Endothelial cell of umbilical vein (primary cell): Measurements from ENCODE around the gene VPS11. TPM values are rescaled to one million over a fixed set of nuclear protein-coding genes. Genes with fewer than 3 reads are reported as not detected.

Experiments
- BruUV-seq: library from RNA; stranded (reverse); fragments of 400-500 nt; replicated peaks from 2 replicates; lab custom pipeline; 2021; lab: Mats Ljungman, UMichigan
- CTCF ChIA-PET: fragments of 300-600, 350-600 bp; sonication (Branson Sonifier 250); formaldehyde crosslinking; loops from one replicate; lab custom pipeline; 2021; ENCODE audit warnings: antibody characterized with exemption, inconsistent platforms; lab: Charles Lee
- POLR2A ChIA-PET: fragments of 300-600, 350-600 bp; sonication (Branson Sonifier 250); formaldehyde crosslinking; loops from one replicate; lab custom pipeline; 2021; ENCODE audit warnings: antibody characterized with exemption, inconsistent platforms; lab: Charles Lee
- DNase-seq: peaks from one replicate; pipeline ENCODE4 v3.0.0-alpha.2; 2011; ENCODE audit warnings: low read depth, low spot score
- FAIRE-seq: peaks from 2 replicates; lab custom pipeline; 2011; peaks lifted over from hg19 to GRCh38; lab: Jason Lieb, UNC
- H2AFZ ChIP-seq: 2 replicates; pipeline ENCODE4 v1.6.0; 2012; ENCODE audit warnings: low read depth, low read length, control low read depth, inconsistent platforms
- H3K27ac ChIP-seq: 2 replicates; pipeline ENCODE4 v1.5.1; 2011; ENCODE audit warnings: low read depth, mild to moderate bottlenecking, control low read depth, low read length, moderate library complexity; ENCODE audit not compliant: insufficient read depth
- H3K27me3 ChIP-seq, 2 experiments: 2 replicates each; pipeline versions ENCODE4 v1.6.0 to v1.6.1; 2011; ENCODE audit warnings: low read length in 2 of 2, mixed read lengths in 1 of 2; ENCODE audit not compliant: control insufficient read depth in 2 of 2, insufficient read depth in 2 of 2
- H3K36me3 ChIP-seq, 2 experiments: 2 replicates in 1 of 2; 3 replicates in 1 of 2; pipeline ENCODE4 v1.5.1; 2011; ENCODE audit warnings: low read length in 2 of 2, mild to moderate bottlenecking in 1 of 2, moderate library complexity in 1 of 2; ENCODE audit not compliant: control insufficient read depth in 2 of 2, insufficient read depth in 2 of 2; ENCODE audit errors: extremely low read depth in 1 of 2
- H3K4me1 ChIP-seq: 3 replicates; pipeline ENCODE4 v1.5.1; 2011; ENCODE audit warnings: mild to moderate bottlenecking, low read length; ENCODE audit not compliant: control insufficient read depth, insufficient read depth; ENCODE audit errors: extremely low read depth
- H3K4me2 ChIP-seq: 2 replicates; pipeline ENCODE4 v1.6.1; 2011; ENCODE audit warnings: low read length, control low read depth, mixed read lengths; ENCODE audit not compliant: insufficient read depth
- H3K4me3 ChIP-seq, 3 experiments: fragments of 200-600 bp in 1 of 3; sonication (generic), shearing (Covaris generic) in 1 of 3; replicated peaks in 1 of 3; 2 replicates each; pipeline ENCODE4 v1.5.1; 2011 to 2016; ENCODE audit warnings: control low read depth in 3 of 3, low read length in 3 of 3, mild to moderate bottlenecking in 2 of 3, inconsistent platforms in 1 of 3, low read depth in 1 of 3, moderate library complexity in 1 of 3; ENCODE audit not compliant: insufficient read depth in 1 of 3
- H3K79me2 ChIP-seq: 2 replicates; pipeline ENCODE4 v1.6.0; 2012; ENCODE audit warnings: low read length, inconsistent platforms; ENCODE audit not compliant: control insufficient read depth, insufficient read depth
- H3K9ac ChIP-seq: replicated peaks from 2 replicates; pipeline ENCODE3; 2011; ENCODE audit warnings: low read length, control low read depth; ENCODE audit not compliant: insufficient read depth; ENCODE audit errors: extremely low read depth
- H3K9me1 ChIP-seq: replicated peaks from 3 replicates; pipeline ENCODE4 v1.6.0; 2011; ENCODE audit warnings: mild to moderate bottlenecking, low read length; ENCODE audit not compliant: control insufficient read depth, insufficient read depth; ENCODE audit errors: extremely low read depth
- H3K9me3 ChIP-seq: replicated peaks from 2 replicates; pipeline ENCODE4 v1.5.1; 2012; ENCODE audit warnings: low read length, inconsistent platforms; ENCODE audit not compliant: control insufficient read depth, insufficient read depth
- H4K20me1 ChIP-seq: replicated peaks from 2 replicates; pipeline ENCODE3; 2011; ENCODE audit warnings: mild to moderate bottlenecking, low read length; ENCODE audit not compliant: control insufficient read depth, insufficient read depth; ENCODE audit errors: extremely low read depth
- EZH2 ChIP-seq: IDR thresholded peaks from 2 replicates; pipeline ENCODE4 v1.6.1; 2012; ENCODE audit warnings: borderline replicate concordance, low read depth, mild to moderate bottlenecking, moderate library complexity, low read length, inconsistent platforms; ENCODE audit not compliant: severe bottlenecking
- FOS ChIP-seq: IDR thresholded peaks from 2 replicates; pipeline ENCODE4 v1.6.1; 2011; ENCODE audit warnings: mild to moderate bottlenecking, low read length, moderate library complexity, borderline replicate concordance; ENCODE audit not compliant: insufficient read depth
- GATA2 ChIP-seq: IDR thresholded peaks from 2 replicates; pipeline ENCODE4 v1.7.0; 2011; ENCODE audit warnings: low read depth, mild to moderate bottlenecking, moderate library complexity, mixed read lengths, low read length; ENCODE audit not compliant: insufficient read length, insufficient read depth
- JUN ChIP-seq: IDR thresholded peaks from 2 replicates; pipeline ENCODE4 v1.6.1; 2011; ENCODE audit warnings: borderline replicate concordance, low read depth; ENCODE audit not compliant: insufficient read length, insufficient read depth
- MYC ChIP-seq: IDR thresholded peaks from one replicate; pipeline ENCODE4 v1.6.1; 2011; ENCODE audit warnings: mild to moderate bottlenecking, low read depth, low read length
- POLR2A ChIP-seq: IDR thresholded peaks from 2 replicates; pipeline ENCODE4 v1.6.1; 2012; ENCODE audit warnings: low read depth, mild to moderate bottlenecking, control low read depth, low read length
- POLR2AphosphoS5 ChIP-seq: IDR thresholded peaks from 2 replicates; pipeline ENCODE4 v1.6.1; 2012; ENCODE audit warnings: low read depth, mild to moderate bottlenecking, control low read depth, low read length, moderate library complexity; ENCODE audit not compliant: insufficient read depth
- dilution Hi-C: fragments of 300-500 bp; cut with MboI; formaldehyde crosslinking; loops from one replicate; pipeline ENCODE4 v1.15.0; 2019; ENCODE audit warnings: low sequenced_read_pairs; ENCODE audit not compliant: extremely low pct_ligation_motif_present
- intact Hi-C: fragments of 100-400 bp; cut with micrococcal nuclease; formaldehyde crosslinking; loops from one replicate; pipeline ENCODE4 v1.10.0; 2022
- polyA plus RNA-seq, 4 experiments: library from polyadenylated mRNA; depleted of rRNA in 3 of 4; stranded (reverse) in 3 of 4; unstranded in 1 of 4; fragments of >200 nt; gene quantifications; 2 replicates each; pipeline versions ENCODE4 v1.2.1 to v1.2.3, GENCODE V29; 2011 to 2012; ENCODE audit warnings: missing spikeins in 1 of 4
- total RNA-seq: library from RNA; stranded (reverse); gene quantifications from 2 replicates; pipeline ENCODE4 v1.2.3, GENCODE V29; 2021
- TF ChIP-seq, protein P1 (sequence below): IDR thresholded peaks from 2 replicates; pipeline ENCODE4 v1.6.1; 2011; ENCODE audit not compliant: insufficient read depth, insufficient read length
- TF ChIP-seq, protein P2 (sequence below), 2 donors: IDR thresholded peaks; 1 replicate in 1 of 2; 2 replicates in 1 of 2; pipeline ENCODE4 v1.5.1; 2011; ENCODE audit warnings: low read length in 2 of 2, mild to moderate bottlenecking in 2 of 2, moderate library complexity in 2 of 2, control low read depth in 1 of 2, inconsistent platforms in 1 of 2, low read depth in 1 of 2; ENCODE audit not compliant: insufficient read depth in 1 of 2; ENCODE audit errors: extremely low read depth in 1 of 2

The VPS11 gene
- total and polyA plus RNA-seq, 2 donors (not counting 3 experiments of a cell fraction or from before 2014, with no cell fraction given): 26.4 to 31.0 TPM

DNA sequence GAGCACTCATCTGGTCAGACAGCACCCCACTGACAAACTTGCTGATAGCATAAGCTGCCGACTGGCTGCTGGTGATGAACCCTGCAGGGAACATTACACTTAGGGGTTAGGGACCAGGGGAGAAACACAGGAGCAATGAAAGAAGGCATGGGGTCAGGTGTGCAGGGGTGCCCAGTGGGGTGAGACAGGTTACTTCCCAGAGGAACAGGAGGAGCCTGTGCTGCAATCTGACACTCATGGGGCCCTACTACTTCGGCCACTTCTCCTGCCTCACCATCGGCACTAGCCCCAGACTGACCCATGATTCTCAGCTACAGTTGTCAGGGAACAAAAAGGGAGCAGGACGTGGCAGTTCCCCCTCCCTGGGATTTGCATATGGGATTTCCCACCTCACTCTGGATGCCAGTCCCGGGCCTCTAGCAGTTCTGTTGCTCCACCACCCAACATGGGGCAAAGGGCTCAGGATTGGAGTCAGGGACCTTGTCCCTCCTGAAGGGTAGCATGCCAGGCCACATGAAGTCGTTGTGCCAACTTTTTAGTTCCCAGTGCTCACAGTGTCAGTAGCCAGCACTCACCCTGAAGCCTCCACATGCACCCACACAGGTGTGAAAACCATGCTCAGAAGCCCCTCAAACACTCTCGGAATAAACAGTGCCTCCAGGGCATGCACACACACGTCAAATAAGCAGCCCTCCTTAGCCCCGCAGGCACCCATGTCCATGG lies 39.1 kb upstream of the VPS11 start:
- ChIA-PET CTCF (no interaction called here), POLR2A (no interaction called here)
- no peaks in the 10 kb centered on the region for H3K79me2 ChIP-seq
- H4K20me1 ChIP-seq: no peaks in the 10 kb centered on the region
- dilution Hi-C loops (no loop called here), intact Hi-C loops (no loop called here)
- H2AFZ ChIP-seq: no peak overlapping the region
- no peak for FAIRE-seq
- no peak overlapping the region for H3K9ac ChIP-seq
- TF ChIP-seq FOS (no peak), POLR2A (no peak), MYC (no peak), GATA2 (no peak), JUN (no peak), EZH2 (no peak), POLR2AphosphoS5 (no peak)
- TF ChIP-seq, protein P1, sequence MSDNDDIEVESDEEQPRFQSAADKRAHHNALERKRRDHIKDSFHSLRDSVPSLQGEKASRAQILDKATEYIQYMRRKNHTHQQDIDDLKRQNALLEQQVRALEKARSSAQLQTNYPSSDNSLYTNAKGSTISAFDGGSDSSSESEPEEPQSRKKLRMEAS: no peak
- TF ChIP-seq, protein P2, sequence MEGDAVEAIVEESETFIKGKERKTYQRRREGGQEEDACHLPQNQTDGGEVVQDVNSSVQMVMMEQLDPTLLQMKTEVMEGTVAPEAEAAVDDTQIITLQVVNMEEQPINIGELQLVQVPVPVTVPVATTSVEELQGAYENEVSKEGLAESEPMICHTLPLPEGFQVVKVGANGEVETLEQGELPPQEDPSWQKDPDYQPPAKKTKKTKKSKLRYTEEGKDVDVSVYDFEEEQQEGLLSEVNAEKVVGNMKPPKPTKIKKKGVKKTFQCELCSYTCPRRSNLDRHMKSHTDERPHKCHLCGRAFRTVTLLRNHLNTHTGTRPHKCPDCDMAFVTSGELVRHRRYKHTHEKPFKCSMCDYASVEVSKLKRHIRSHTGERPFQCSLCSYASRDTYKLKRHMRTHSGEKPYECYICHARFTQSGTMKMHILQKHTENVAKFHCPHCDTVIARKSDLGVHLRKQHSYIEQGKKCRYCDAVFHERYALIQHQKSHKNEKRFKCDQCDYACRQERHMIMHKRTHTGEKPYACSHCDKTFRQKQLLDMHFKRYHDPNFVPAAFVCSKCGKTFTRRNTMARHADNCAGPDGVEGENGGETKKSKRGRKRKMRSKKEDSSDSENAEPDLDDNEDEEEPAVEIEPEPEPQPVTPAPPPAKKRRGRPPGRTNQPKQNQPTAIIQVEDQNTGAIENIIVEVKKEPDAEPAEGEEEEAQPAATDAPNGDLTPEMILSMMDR (IDR thresholded peaks at IDR 0.05; ENCODE audit: extremely low read depth in 1 of 2, insufficient read depth in 1 of 2, low read depth in 1 of 2, low read length in 2 of 2): no peak
- H3K27ac ChIP-seq: no peak overlapping the region
- no peak for DNase-seq
- no peak overlapping the region for H3K4me2 ChIP-seq
- no TSS peak for BruUV-seq
- H3K4me3 ChIP-seq: no peak overlapping the region
- H3K27me3 ChIP-seq: no peaks in the 10 kb centered on the region
- H3K36me3 ChIP-seq: peaks cover 0 to 13% of the 10 kb centered on the region in 2 experiments
- H3K4me1 ChIP-seq: peaks cover 16% of the 10 kb centered on the region
- no peaks in the 10 kb centered on the region for H3K9me1 ChIP-seq
- H3K9me3 ChIP-seq: no peaks in the 10 kb centered on the region
